Measurements from ENCODE around the gene ANKRD18B. TPM values are rescaled to one million over a fixed set of nuclear protein-coding genes. Genes with fewer than 3 reads are reported as not detected.
"Not testable (repeated sequence)": the region's sequence is repeated elsewhere in the genome, so short reads cannot be mapped to it uniquely, and the experiment has no call there.

ANKRD18B gene
- total RNA-seq, 1 donor from 2014 or later: 5.9 TPM

DNA sequence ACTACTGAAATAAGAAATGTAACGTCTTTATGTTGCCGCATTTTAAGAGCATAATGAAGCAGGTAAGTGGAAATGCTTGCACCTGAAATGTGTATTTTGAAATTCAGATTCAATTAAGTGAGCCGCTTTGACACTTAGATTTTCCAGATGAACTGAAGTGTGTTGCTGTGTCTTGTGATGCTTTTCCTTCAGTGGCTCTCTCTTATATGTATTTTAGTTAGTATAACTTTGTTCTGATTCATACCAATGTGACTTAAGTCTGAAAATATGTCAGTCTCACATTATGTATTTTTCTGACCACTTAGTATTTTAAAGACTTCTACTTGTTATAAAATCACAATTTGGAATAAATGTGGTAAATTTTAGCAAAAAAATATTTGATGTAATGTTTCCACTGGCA, 25.4 kb downstream of the ANKRD18B start:
- intact Hi-C loops (cut with DNase I); H3K4me1 ChIP-seq; H3K27ac ChIP-seq; DNase-seq (ENCODE audit: extremely low spot score in 2 of 2); H3K4me3 ChIP-seq; H3K27me3 ChIP-seq; H3K36me3 ChIP-seq; H3K9me3 ChIP-seq: not testable (repeated sequence)

DNA sequence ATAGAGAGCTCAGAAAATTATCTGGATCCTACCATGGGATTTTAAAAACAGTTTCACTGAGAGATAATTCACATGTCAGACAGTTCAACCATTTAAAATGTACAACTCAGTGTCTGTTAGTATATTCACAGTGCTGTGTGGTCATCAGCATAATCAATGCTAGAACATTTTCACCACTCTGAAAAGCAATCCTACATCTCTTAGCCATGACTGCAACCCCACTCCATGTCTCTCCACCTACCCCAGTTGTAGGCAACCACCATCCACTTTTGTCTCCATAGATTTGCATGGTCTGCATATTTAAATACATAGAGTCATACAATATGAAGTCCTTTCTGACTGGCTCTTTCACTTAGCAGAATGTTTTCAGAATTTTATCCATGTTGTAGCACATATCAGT, 27.1 kb downstream of the ANKRD18B start:
- H3K9me3 ChIP-seq; DNase-seq (ENCODE audit: extremely low spot score in 2 of 2); H3K27me3 ChIP-seq; intact Hi-C loops (cut with DNase I); H3K27ac ChIP-seq; H3K4me1 ChIP-seq; H3K36me3 ChIP-seq; H3K4me3 ChIP-seq: not testable (repeated sequence)

DNA sequence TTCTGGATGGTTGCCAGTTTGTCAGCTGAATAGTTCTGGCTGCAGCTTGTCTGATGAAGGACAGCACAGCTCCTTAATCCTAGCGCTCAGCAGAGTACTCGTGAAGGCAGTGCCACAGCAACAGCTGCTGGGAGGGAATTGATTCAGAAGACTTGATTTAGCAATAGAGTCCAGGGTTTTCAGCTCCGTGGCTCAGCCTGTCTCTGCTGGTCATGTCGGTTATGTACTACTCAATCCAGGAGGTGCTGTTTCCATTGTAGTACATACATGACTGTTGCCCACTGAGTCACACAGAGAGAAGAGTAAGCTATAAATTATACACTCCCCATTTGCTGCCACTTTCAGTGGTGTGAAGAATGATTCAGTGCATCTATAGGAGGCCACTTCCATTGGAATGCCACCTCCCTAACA, 28.3 kb downstream of the ANKRD18B start:
- H3K4me3 ChIP-seq; H3K4me1 ChIP-seq; DNase-seq (ENCODE audit: extremely low spot score in 2 of 2); H3K36me3 ChIP-seq; H3K27me3 ChIP-seq; H3K9me3 ChIP-seq; H3K27ac ChIP-seq; intact Hi-C loops (cut with DNase I): not testable (repeated sequence)

DNA sequence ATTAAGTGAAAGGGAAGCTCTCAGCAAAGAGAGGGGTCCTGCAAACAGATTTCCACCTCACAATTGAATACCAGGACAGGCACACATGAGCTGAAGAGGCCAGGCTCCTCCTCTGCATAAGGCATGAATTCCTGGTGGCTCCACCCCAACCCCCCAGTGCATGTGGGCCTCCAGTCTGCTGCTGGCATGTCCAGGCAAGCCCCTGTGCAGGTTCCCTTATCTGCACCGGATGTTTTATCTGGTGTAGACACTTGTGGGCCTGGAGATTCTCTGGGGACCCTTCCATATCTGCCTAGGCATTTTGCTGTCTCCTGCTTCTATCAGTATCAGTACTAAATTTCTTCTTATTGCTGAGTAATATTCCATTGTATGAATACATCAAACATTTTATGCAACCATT, 36.2 kb downstream of the ANKRD18B start:
- DNase-seq (ENCODE audit: extremely low spot score in 2 of 2); H3K9me3 ChIP-seq; H3K36me3 ChIP-seq; H3K27ac ChIP-seq; H3K4me3 ChIP-seq; intact Hi-C loops (cut with DNase I); H3K4me1 ChIP-seq; H3K27me3 ChIP-seq: not testable (repeated sequence)

DNA sequence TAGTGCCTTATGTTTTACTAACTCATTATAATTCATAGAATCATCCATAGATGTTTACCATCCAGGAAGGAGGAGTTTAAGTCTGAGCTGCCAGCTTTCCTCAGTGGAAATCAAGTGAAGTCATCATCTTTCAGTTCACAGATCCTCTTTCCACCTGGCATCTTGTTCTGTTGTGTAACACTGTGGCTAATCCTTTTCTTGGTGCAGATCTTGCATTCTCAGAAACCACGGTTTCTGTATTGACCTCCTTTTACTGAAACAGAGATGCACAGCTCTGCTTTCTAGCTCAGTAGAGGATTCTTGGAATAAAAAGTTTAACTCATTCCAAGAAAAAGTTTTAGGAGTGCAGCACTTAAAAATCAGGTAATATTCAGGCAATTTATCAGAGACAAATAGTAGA, 38.1 kb downstream of the ANKRD18B start:
- H3K27ac ChIP-seq; H3K4me1 ChIP-seq; H3K4me3 ChIP-seq; intact Hi-C loops (cut with DNase I); H3K9me3 ChIP-seq; H3K36me3 ChIP-seq; H3K27me3 ChIP-seq; DNase-seq (ENCODE audit: extremely low spot score in 2 of 2): not testable (repeated sequence)

DNA sequence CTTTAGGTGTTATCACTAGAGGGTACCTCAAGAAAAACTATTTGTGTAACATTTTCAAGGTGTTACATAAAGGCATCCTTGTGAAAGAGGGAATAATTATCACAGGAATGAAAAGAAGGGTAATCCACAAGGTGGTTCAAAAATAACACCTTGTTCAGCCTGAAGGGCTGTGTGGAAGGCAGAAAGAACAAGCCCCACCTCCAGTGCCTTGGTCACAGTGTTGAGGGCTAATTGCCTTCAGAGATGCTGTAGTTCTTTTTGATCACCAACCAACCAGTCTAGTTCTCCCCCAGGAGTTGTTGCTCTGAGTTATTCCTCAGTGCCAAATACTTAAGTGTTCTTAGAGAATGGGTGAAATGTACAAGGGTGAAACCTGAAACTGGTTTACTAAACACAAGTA, 43.7 kb downstream of the ANKRD18B start:
- H3K9me3 ChIP-seq; DNase-seq (ENCODE audit: extremely low spot score in 2 of 2); H3K4me1 ChIP-seq; H3K27ac ChIP-seq; intact Hi-C loops (cut with DNase I); H3K27me3 ChIP-seq; H3K36me3 ChIP-seq; H3K4me3 ChIP-seq: not testable (repeated sequence)

DNA sequence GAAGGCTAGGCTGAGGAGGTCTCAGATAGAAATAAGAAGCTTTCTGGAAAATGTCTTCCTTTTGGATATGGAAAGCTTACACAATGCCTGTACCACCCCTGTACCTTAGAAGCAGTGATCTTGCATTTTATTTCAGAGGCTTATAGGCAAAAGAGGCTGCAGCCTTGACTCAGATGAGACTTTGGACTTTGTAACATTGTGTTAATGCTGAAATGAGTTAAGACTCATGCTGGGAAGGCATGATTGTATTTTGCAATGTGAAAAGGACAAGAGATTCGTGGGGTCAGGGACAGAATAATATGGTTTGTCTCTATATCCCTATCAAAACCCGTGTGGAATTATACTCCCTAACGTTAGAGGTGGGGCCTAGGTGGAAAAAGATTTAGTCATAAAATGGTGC, 53.7 kb downstream of the ANKRD18B start:
- H3K4me1 ChIP-seq; DNase-seq (ENCODE audit: extremely low spot score in 2 of 2); intact Hi-C loops (cut with DNase I); H3K9me3 ChIP-seq; H3K36me3 ChIP-seq; H3K4me3 ChIP-seq; H3K27ac ChIP-seq; H3K27me3 ChIP-seq: not testable (repeated sequence)

DNA sequence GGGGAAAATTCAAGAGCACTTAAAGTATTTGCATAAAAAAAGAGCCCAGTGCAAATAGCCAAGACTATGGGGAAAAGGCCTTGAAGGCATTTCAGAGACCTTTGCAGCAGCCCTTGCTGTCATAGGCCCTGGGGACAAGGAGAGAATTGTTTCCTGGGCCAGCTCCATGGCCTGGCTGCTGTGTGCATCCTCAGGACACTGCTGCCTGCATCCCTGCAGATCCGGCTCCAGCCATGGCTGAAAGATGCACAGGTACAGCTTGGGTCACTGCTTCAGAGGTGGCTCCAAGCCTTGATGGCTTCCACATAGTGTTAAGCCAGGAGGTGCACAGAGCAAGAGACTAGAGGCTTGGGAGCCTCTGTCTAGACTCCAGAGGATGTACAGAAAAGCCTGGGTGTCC, 55.9 kb downstream of the ANKRD18B start:
- H3K27me3 ChIP-seq; H3K4me3 ChIP-seq; H3K4me1 ChIP-seq; intact Hi-C loops (cut with DNase I); H3K9me3 ChIP-seq; H3K36me3 ChIP-seq; DNase-seq (ENCODE audit: extremely low spot score in 2 of 2); H3K27ac ChIP-seq: not testable (repeated sequence)

DNA sequence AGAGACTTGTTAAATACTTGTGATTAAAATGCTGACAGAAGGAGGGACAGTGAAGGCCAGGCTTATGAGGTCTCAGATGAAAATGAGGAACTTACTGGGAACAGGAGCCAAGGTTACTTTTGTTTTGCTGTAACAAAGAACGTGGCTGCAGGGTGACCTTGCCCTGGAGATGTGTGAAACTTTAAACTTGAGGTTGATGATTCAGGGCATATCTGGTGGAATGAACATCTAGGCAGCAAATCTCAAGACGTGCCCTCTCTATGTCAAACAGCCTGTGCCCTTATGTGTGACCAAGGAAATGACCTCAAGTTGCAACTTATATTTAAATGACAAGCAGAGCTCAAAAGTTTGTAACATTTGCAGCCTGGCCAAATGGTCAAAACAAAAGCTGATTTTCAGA, 58.6 kb downstream of the ANKRD18B start:
- DNase-seq (ENCODE audit: extremely low spot score in 2 of 2); H3K27me3 ChIP-seq; H3K4me3 ChIP-seq; H3K4me1 ChIP-seq; intact Hi-C loops (cut with DNase I); H3K27ac ChIP-seq; H3K9me3 ChIP-seq; H3K36me3 ChIP-seq: not testable (repeated sequence)

DNA sequence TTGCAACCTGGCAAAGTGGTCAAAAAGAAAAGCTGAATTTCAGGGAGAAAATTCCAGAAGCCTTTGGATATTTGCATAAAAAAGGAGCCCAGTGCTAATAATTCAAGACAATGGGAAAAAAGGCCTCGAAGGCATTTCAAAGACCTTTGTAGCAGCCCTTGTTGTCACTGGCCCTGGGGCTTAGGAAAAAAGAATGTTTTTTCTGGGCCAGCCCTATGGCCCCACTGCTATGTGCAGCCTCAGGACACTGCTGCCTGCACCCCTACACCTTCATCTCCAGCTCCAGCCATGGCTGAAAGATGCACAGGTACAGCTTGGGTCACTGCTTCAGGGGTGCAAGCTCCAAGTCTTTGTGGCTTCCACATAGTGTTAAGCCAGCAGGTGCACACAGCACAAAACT, 62.1 kb downstream of the ANKRD18B start:
- DNase-seq (ENCODE audit: extremely low spot score in 2 of 2); H3K27me3 ChIP-seq; H3K4me1 ChIP-seq; H3K4me3 ChIP-seq; H3K27ac ChIP-seq; intact Hi-C loops (cut with DNase I); H3K36me3 ChIP-seq; H3K9me3 ChIP-seq: not testable (repeated sequence)

DNA sequence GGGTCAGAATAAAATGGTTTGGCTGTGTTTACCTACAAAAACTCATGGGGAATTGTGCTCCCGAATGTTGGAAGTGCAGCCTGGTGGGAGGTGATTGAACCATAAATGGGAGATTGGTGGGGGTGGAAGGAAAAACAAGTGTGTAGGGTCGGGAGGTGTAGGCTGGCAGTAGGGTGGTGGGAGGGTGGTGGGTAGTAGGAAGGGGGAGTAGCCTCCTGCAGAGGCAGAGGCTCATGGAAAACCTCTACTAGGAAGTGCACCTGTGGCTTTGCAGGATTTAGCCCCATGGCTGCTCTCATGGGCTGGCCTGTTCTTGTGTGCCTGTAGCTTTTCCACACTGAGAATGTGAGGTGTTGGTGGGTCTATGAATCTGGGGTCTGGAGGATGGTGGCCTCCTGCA, 63.7 kb downstream of the ANKRD18B start:
- H3K4me3 ChIP-seq; H3K27me3 ChIP-seq; H3K36me3 ChIP-seq; intact Hi-C loops (cut with DNase I); H3K9me3 ChIP-seq; H3K27ac ChIP-seq; H3K4me1 ChIP-seq; DNase-seq (ENCODE audit: extremely low spot score in 2 of 2): not testable (repeated sequence)

DNA sequence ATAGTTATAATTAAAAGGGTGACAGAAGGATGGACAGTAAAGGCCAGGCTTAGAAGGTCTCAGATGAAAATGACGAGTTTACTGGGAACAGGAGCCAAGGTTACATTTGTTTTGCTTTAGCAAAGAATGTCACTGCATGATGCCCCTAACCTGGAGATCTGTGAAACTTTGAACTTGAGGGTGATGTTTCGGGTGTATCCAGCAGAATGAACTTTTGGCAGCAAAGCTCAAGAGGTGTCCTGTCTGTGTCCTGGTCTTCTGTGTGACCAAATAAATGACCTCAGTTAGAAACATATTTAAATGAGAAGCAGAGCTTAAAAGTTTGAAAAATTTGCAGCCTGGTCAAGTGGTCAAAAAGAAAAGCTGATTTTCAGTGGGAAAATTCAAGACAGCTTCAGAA, 64.8 kb downstream of the ANKRD18B start:
- intact Hi-C loops (cut with DNase I); DNase-seq (ENCODE audit: extremely low spot score in 2 of 2); H3K4me3 ChIP-seq; H3K27ac ChIP-seq; H3K9me3 ChIP-seq; H3K27me3 ChIP-seq; H3K4me1 ChIP-seq; H3K36me3 ChIP-seq: not testable (repeated sequence)

DNA sequence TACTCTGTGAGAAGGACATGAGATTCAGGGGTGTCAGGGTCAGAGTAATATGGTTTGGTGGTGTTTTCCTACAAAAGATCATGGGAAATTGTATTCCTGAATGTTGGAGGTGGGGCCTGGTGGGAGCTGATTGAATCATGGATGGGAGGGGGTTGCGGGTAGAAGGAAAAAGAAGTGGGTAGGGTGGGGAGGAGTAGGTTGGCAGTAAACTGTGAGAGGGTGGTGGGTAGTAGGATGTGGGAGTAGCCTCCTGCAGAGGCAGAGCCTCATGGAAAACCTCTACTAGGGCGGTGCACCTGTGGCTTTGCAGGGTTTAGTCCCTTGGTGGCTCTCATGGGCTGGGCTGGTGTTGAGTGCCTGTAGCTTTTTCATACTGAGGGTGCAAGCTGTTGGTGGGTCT, 66.8 kb downstream of the ANKRD18B start:
- H3K4me3 ChIP-seq; H3K27me3 ChIP-seq; H3K36me3 ChIP-seq; H3K27ac ChIP-seq; H3K9me3 ChIP-seq; intact Hi-C loops (cut with DNase I); H3K4me1 ChIP-seq; DNase-seq (ENCODE audit: extremely low spot score in 2 of 2): not testable (repeated sequence)

DNA sequence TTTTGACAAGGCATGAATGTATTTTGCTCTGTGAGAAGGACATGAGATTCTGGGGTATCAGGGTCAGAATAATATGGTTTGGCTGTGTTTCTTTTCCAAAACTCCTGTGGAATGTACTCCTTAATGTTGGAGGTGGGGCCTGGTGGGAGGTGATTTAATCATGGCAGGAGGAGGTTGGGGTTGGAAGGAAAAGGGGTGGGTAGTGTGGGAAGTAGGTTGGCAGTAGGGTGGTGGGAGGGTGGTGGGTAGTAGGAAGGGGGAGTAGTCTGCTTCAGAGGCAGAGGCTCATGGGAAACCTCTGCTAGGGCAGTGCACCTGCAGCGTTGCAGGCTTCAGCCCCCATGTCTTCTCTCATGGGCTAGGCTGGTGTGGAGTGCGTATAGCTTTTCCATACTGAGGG, 72.9 kb downstream of the ANKRD18B start:
- H3K27me3 ChIP-seq; H3K27ac ChIP-seq; H3K4me3 ChIP-seq; H3K36me3 ChIP-seq; intact Hi-C loops (cut with DNase I); DNase-seq (ENCODE audit: extremely low spot score in 2 of 2); H3K9me3 ChIP-seq; H3K4me1 ChIP-seq: not testable (repeated sequence)

DNA sequence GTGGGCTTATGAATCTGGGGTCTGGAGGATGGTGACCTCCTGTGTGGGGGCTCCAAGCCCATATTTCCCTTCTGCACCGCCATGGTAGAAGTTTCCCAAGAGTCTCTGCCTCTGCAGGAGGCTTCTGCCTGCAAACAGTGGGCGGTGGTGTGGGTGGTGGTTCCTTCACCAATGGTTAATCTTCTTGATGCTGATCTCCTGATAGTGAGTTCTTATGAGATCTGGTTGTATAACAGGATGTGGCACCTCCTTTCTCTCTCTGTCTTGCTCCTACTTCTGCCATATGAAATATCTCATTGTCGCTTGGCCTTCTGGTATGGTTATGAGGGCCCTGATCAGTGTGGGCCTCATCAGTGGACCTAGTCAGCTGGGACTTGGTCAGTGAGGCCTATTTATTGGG, 73.3 kb downstream of the ANKRD18B start:
- H3K9me3 ChIP-seq: not testable (repeated sequence)

More for the DNA sequence above, 73.3 kb downstream of the ANKRD18B start:
- H3K4me1 ChIP-seq; intact Hi-C loops (cut with DNase I); H3K36me3 ChIP-seq; H3K27me3 ChIP-seq; DNase-seq (ENCODE audit: extremely low spot score in 2 of 2); H3K4me3 ChIP-seq; H3K27ac ChIP-seq: not testable (repeated sequence)

All from vagina (tissue), 2 donors.